Measurements from ENCODE around the gene CFAP221. TPM values are rescaled to one million over a fixed set of nuclear protein-coding genes. Genes with fewer than 3 reads are reported as not detected.

CFAP221 gene
- total RNA-seq, 1 experiment from 2014 or later = not detected

- POLR2A ChIA-PET = no interaction called here
- Mint-ChIP-seq H3K27me3 (ENCODE audit: insufficient read depth, unreplicated experiment) (peaks cover 8% of the 10 kb centered on the region), H3K36me3 (ENCODE audit: insufficient read depth, unreplicated experiment) (no peaks in the 10 kb centered on the region), H3K27ac (ENCODE audit: low read depth, unreplicated experiment) (no peak overlapping the region), H3K9me3 (ENCODE audit: unreplicated experiment) (no peaks in the 10 kb centered on the region), H3K4me3 (ENCODE audit: unreplicated experiment) (peak overlapping the region; percentile 64), H3K4me1 (ENCODE audit: insufficient read depth, unreplicated experiment) (no peaks in the 10 kb centered on the region)
- TF ChIP-seq CTCF (IDR thresholded peaks at IDR 0.05; ENCODE audit: unreplicated experiment) = no peak
- intact Hi-C loops (cut with micrococcal nuclease) = no loop called here
- DNase-seq (ENCODE audit: unreplicated experiment) = no peak
- CTCF ChIA-PET = interaction anchor here (1.0 kb wide), 1 partner anchor 69 kb away, joined by 3 read pairs; no protein-coding TSS in a partner anchor
- no TSS peak for BruUV-seq (replicated peaks)
These were observed 758 bp downstream of the CFAP221 start for GRCh38 chr2:119544939-119545475.

GRCh38 chr2:119545754-119546446 is 1.7 kb downstream of the CFAP221 start:
- no peak overlapping the region for H3K4me3 Mint-ChIP-seq (ENCODE audit: unreplicated experiment)
- CTCF ChIA-PET = interaction anchor here (1.0 kb wide), 1 partner anchor 70 kb away, joined by 3 read pairs; no protein-coding TSS in a partner anchor
- TF ChIP-seq CTCF (IDR thresholded peaks at IDR 0.05; ENCODE audit: unreplicated experiment) = no peak

GRCh38 chr2:119546447-119546767 is 2.2 kb downstream of the CFAP221 start:
- no peak for TF ChIP-seq CTCF (IDR thresholded peaks at IDR 0.05; ENCODE audit: unreplicated experiment)
- Mint-ChIP-seq H3K27ac (ENCODE audit: low read depth, unreplicated experiment) (no peak overlapping the region), H3K36me3 (ENCODE audit: insufficient read depth, unreplicated experiment) (no peaks in the 10 kb centered on the region), H3K4me1 (ENCODE audit: insufficient read depth, unreplicated experiment) (no peaks in the 10 kb centered on the region), H3K27me3 (ENCODE audit: insufficient read depth, unreplicated experiment) (peaks cover 8% of the 10 kb centered on the region), H3K4me3 (ENCODE audit: unreplicated experiment) (no peak overlapping the region), H3K9me3 (ENCODE audit: unreplicated experiment) (no peaks in the 10 kb centered on the region)
- no peak for DNase-seq (ENCODE audit: unreplicated experiment)
- intact Hi-C loops (cut with micrococcal nuclease) = no loop called here
- no TSS peak for BruUV-seq (replicated peaks)
- ChIA-PET CTCF (no interaction called here), POLR2A (no interaction called here)

More at GRCh38 chr2:119545754-119546446, 1.7 kb downstream of the CFAP221 start:
- DNase-seq (ENCODE audit: unreplicated experiment) = no peak
- H3K27me3 Mint-ChIP-seq (ENCODE audit: insufficient read depth, unreplicated experiment) = peaks cover 8% of the 10 kb centered on the region
- no peak overlapping the region for H3K27ac Mint-ChIP-seq (ENCODE audit: low read depth, unreplicated experiment)
- BruUV-seq (replicated peaks) = no TSS peak
- POLR2A ChIA-PET = no interaction called here
- H3K4me1 Mint-ChIP-seq (ENCODE audit: insufficient read depth, unreplicated experiment) = no peaks in the 10 kb centered on the region
- intact Hi-C loops (cut with micrococcal nuclease) = no loop called here
- no peaks in the 10 kb centered on the region for H3K9me3 Mint-ChIP-seq (ENCODE audit: unreplicated experiment)
- no peaks in the 10 kb centered on the region for H3K36me3 Mint-ChIP-seq (ENCODE audit: insufficient read depth, unreplicated experiment)

- ChIA-PET CTCF (no interaction called here), POLR2A (interaction anchor here (0.5 to 1.2 kb wide), 2 partner anchors 15 to 57 kb away, joined by 3 read pairs; no protein-coding TSS in a partner anchor)
- Mint-ChIP-seq H3K9me3 (ENCODE audit: unreplicated experiment) (no peaks in the 10 kb centered on the region), H3K4me1 (ENCODE audit: insufficient read depth, unreplicated experiment) (no peaks in the 10 kb centered on the region), H3K27me3 (ENCODE audit: insufficient read depth, unreplicated experiment) (peaks cover 20% of the 10 kb centered on the region), H3K36me3 (ENCODE audit: insufficient read depth, unreplicated experiment) (no peaks in the 10 kb centered on the region), H3K4me3 (ENCODE audit: unreplicated experiment) (no peak overlapping the region), H3K27ac (ENCODE audit: low read depth, unreplicated experiment) (no peak overlapping the region)
- no peak for DNase-seq (ENCODE audit: unreplicated experiment)
- intact Hi-C loops (cut with micrococcal nuclease) = no loop called here
- no peak for TF ChIP-seq CTCF (IDR thresholded peaks at IDR 0.05; ENCODE audit: unreplicated experiment)
- BruUV-seq (replicated peaks) = no TSS peak
These were observed 4.4 kb downstream of the CFAP221 start for GRCh38 chr2:119548516-119549120.
